Astrocyte (in vitro differentiated cells and primary cell): ENCODE results near the gene TRAPPC12.

Experiments
- EZH2 ChIP-seq: IDR thresholded peaks from 2 replicates; pipeline ENCODE4 v1.6.1; 2012; ENCODE audit warnings: mild to moderate bottlenecking, low read length, inconsistent platforms; ENCODE audit not compliant: insufficient read depth
- TF ChIP-seq, protein P1 (sequence below): IDR thresholded peaks from 2 replicates; pipeline ENCODE4 v1.5.1; 2011; ENCODE audit warnings: low read depth, mild to moderate bottlenecking, inconsistent platforms, low read length, moderate library complexity; ENCODE audit not compliant: insufficient read depth

DNA sequence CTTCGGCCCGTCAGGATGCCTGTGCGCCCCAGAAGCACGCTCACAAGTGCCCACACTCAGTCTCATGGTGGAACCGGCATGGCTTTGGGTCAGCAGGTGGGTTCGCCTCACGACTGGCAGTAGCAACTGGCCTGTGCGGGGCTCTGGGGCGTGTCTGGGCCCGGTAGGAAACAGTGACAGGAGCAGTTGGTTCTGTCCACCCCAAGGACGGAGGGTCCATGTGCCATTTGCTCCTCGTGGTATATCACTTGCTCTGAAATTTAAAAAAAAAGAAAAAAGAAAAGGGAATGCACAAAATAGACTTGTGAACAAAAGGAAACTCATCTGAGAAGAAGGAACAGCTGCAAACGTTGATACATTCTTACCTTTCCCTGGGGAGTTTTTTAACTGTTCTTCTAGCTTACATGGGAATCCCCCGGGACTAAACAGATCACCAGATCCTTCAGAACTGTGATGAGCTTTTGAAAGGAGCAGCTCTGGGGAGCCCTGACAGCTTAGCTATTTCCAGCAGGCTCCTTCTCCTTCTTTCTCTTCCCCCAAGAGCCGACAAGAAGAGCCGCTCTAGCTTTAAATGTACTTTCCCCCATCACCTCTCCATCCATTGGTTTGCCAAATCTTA is 42.8 kb downstream of the TRAPPC12 start:
- TF ChIP-seq, protein P1, sequence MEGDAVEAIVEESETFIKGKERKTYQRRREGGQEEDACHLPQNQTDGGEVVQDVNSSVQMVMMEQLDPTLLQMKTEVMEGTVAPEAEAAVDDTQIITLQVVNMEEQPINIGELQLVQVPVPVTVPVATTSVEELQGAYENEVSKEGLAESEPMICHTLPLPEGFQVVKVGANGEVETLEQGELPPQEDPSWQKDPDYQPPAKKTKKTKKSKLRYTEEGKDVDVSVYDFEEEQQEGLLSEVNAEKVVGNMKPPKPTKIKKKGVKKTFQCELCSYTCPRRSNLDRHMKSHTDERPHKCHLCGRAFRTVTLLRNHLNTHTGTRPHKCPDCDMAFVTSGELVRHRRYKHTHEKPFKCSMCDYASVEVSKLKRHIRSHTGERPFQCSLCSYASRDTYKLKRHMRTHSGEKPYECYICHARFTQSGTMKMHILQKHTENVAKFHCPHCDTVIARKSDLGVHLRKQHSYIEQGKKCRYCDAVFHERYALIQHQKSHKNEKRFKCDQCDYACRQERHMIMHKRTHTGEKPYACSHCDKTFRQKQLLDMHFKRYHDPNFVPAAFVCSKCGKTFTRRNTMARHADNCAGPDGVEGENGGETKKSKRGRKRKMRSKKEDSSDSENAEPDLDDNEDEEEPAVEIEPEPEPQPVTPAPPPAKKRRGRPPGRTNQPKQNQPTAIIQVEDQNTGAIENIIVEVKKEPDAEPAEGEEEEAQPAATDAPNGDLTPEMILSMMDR = no peak
- TF ChIP-seq EZH2 = no peak
